CD4-positive, CD25-positive, alpha-beta regulatory T cell (primary cell): ENCODE measurements around the gene ANO3. TPM values are rescaled to one million over a fixed set of nuclear protein-coding genes. Genes with fewer than 3 reads are reported as not detected.

Source experiments
- ATAC-seq, 2 donors: fragments of 150-1000 bp; cut with Tn5 transposase; one replicate each; pipeline ENCODE4 v1.10.0; 2021; ENCODE audit warnings: low read depth in 2 of 2, moderate number of reproducible peaks in 2 of 2, moderate library complexity in 1 of 2
- DNase-seq, 3 donors: peaks; one replicate each; pipeline versions ENCODE4 v3.0.0 to v3.0.0-alpha.2; 2012 to 2022; ENCODE audit warnings: mixed read lengths in 1 of 3
- H3K27ac ChIP-seq: one replicate; pipeline ENCODE4 v1.7.0; 2013; ENCODE audit warnings: mild to moderate bottlenecking, low read length; ENCODE audit not compliant: insufficient read depth, poor library complexity, severe bottlenecking
- H3K27me3 ChIP-seq: one replicate; pipeline ENCODE4 v1.7.0; 2013; ENCODE audit warnings: low read length; ENCODE audit not compliant: control insufficient read depth, insufficient read depth
- H3K36me3 ChIP-seq: one replicate; pipeline ENCODE4 v1.7.0; 2013; ENCODE audit warnings: mild to moderate bottlenecking, low read length, moderate library complexity; ENCODE audit not compliant: control insufficient read depth, insufficient read depth
- H3K4me1 ChIP-seq: 2 replicates; pipeline ENCODE4 v1.7.0; 2013; ENCODE audit warnings: mild to moderate bottlenecking, low read length; ENCODE audit not compliant: insufficient read depth, control insufficient read depth, poor library complexity, severe bottlenecking
- H3K4me3 ChIP-seq: one replicate; pipeline ENCODE4 v1.7.0; 2013; ENCODE audit warnings: low read depth, mild to moderate bottlenecking, low read length, moderate library complexity
- H3K9me3 ChIP-seq, 2 experiments: 1 replicate in 1 of 2; 2 replicates in 1 of 2; pipeline ENCODE4 v1.7.0; 2013; ENCODE audit warnings: low read length in 2 of 2, mild to moderate bottlenecking in 1 of 2, moderate library complexity in 1 of 2; ENCODE audit not compliant: control insufficient read depth in 2 of 2
- H3K27ac Mint-ChIP-seq, 3 donors: one replicate each; pipeline ENCODE4 v1.8.0; 2020 to 2022; ENCODE audit warnings: mild to moderate bottlenecking in 3 of 3, mixed read lengths in 3 of 3, moderate library complexity in 2 of 3
- H3K27me3 Mint-ChIP-seq: one replicate; pipeline ENCODE4 v1.8.0; 2022; ENCODE audit warnings: mild to moderate bottlenecking, mixed read lengths
- H3K36me3 Mint-ChIP-seq: one replicate; pipeline ENCODE4 v1.8.0; 2020; ENCODE audit warnings: mixed read lengths
- H3K4me1 Mint-ChIP-seq, 4 donors: one replicate each; pipeline ENCODE4 v1.8.0; 2020 to 2022; ENCODE audit warnings: mixed read lengths in 4 of 4, mild to moderate bottlenecking in 1 of 4
- H3K4me3 Mint-ChIP-seq, 4 donors: one replicate each; pipeline ENCODE4 v1.8.0; 2020 to 2022; ENCODE audit warnings: mild to moderate bottlenecking in 4 of 4, mixed read lengths in 4 of 4, moderate library complexity in 3 of 4
- H3K9me3 Mint-ChIP-seq, 7 donors: one replicate each; pipeline ENCODE4 v1.8.0; 2020 to 2022; ENCODE audit warnings: mixed read lengths in 7 of 7, mild to moderate bottlenecking in 3 of 7, moderate library complexity in 2 of 7
- polyA plus RNA-seq, 4 donors: library from polyadenylated mRNA; unstranded; fragments of 300-500 nt; fragmentation: Illumina TruSeq; gene quantifications; one replicate each; pipeline ENCODE4 v1.2.3, GENCODE V29; 2021
- total RNA-seq: library from RNA; stranded (reverse); gene quantifications from one replicate; pipeline ENCODE4 v1.2.3, GENCODE V29; 2022

Gene ANO3
- total and polyA plus RNA-seq, 5 donors from 2014 or later: not detected

DNA sequence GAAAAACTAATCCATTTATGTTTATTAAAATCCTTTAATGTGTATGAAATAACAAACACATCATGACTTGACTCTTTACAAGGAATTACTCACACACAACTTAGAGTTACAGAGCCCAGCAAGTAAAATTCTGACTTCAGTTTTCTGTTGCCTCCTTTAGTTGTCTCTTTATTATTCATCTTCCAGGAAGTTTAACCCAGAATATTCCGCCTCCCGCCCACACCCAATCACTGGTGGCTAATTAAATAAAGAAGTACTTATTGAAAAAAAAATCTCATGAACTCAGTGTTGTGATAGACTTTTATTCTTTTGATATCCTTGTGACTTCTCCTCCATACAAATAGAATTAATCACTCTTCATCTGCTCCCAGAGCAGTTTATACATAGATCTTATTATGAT, 178.2 kb downstream of the ANO3 start:
- Histone ChIP-seq H3K36me3 (no peaks in the 10 kb centered on the region), H3K27me3 (no peaks in the 10 kb centered on the region), H3K4me3 (no peak overlapping the region), H3K4me1 (no peaks in the 10 kb centered on the region), H3K27ac (no peak overlapping the region), H3K9me3 (no peaks in the 10 kb centered on the region)
- H3K9me3 Mint-ChIP-seq: peaks cover 0 to 29% (median 9%) of the 10 kb centered on the region in 7 donors
- H3K36me3 Mint-ChIP-seq: no peaks in the 10 kb centered on the region
- no peaks in the 10 kb centered on the region for H3K27me3 Mint-ChIP-seq
- H3K4me1 Mint-ChIP-seq: no peaks in the 10 kb centered on the region
- no peak overlapping the region for H3K27ac Mint-ChIP-seq
- no peak overlapping the region for H3K4me3 Mint-ChIP-seq
- DNase-seq (no peak), ATAC-seq (no peak)

DNA sequence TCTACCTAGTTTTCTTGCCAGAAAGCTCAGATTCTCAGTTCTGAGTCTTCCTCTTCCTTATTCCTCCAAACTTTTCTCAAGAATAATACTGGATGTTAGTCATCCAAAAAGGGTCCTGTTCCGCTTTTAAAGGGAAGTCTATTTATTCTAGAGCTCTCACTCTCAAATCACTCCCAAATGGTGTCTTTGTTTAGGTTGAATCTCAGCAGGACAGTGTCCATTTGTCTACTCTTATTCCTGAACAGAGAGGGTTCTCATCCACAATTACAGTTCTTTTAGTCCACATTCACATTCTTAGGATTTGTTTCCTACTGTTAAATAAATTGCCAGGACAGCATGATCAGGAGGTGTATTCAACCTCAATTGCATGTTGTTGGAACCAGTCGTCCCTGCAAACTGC, 178.8 kb downstream of the ANO3 start:
- no peak overlapping the region for H3K27ac ChIP-seq
- no peaks in the 10 kb centered on the region for H3K27me3 ChIP-seq
- H3K27ac Mint-ChIP-seq: no peak overlapping the region
- H3K4me3 ChIP-seq: no peak overlapping the region
- H3K4me1 ChIP-seq: no peaks in the 10 kb centered on the region
- H3K4me3 Mint-ChIP-seq: no peak overlapping the region
- H3K36me3 ChIP-seq: no peaks in the 10 kb centered on the region
- no peaks in the 10 kb centered on the region for H3K9me3 ChIP-seq
- no peaks in the 10 kb centered on the region for H3K27me3 Mint-ChIP-seq
- H3K36me3 Mint-ChIP-seq: no peaks in the 10 kb centered on the region
- no peak for DNase-seq
- peaks cover 0 to 29% (median 7%) of the 10 kb centered on the region in 7 donors for H3K9me3 Mint-ChIP-seq
- no peaks in the 10 kb centered on the region for H3K4me1 Mint-ChIP-seq
- no peak for ATAC-seq

DNA sequence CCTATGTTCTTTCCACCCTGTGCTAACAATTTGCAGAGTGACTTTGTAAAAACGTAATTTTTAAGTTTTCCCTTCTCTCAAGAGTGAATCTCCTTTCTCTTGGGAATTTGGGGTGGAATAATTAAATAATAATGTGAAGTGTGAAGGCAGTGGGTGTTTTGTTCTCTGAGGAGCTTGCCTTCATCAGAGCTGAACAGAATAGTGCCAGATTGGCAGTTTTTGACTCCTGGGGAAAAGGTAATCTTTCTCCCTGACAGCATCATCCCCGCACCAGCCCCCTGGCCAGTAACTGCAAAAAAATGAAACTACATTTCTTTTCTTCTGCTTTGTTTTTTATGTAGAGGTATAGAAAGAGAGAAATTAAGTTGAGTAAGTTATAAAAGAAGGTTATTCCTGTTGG, 180.3 kb downstream of the ANO3 start:
- no peak for DNase-seq
- Mint-ChIP-seq H3K9me3 (peaks cover 0 to 32% (median 7%) of the 10 kb centered on the region in 7 donors), H3K36me3 (no peaks in the 10 kb centered on the region), H3K4me3 (no peak overlapping the region), H3K27me3 (no peaks in the 10 kb centered on the region), H3K27ac (no peak overlapping the region), H3K4me1 (no peaks in the 10 kb centered on the region)
- H3K36me3 ChIP-seq: no peaks in the 10 kb centered on the region
- H3K27ac ChIP-seq: no peak overlapping the region
- H3K9me3 ChIP-seq: no peaks in the 10 kb centered on the region
- H3K4me1 ChIP-seq: no peaks in the 10 kb centered on the region
- H3K4me3 ChIP-seq: no peak overlapping the region
- H3K27me3 ChIP-seq: no peaks in the 10 kb centered on the region
- ATAC-seq: no peak

DNA sequence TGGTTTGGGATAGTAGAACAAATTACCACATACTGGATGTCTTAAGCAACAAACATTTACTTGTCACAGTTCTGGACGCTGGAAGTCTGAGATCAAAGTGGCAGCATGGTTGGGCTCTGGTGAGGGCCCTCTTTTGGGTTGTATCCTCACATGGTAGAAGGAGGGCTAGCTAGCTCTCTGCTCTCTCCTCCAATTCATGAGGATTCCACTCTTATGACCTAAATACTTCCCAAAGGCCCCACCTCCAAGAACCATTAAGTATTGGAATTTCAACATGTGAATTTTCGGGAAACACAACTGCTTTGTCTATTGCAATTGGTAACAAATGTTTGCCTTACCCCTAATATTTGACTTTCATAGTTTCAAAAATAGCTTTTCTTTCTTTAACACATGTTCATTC, 187.5 kb downstream of the ANO3 start:
- H3K27me3 Mint-ChIP-seq: no peaks in the 10 kb centered on the region
- no peaks in the 10 kb centered on the region for H3K36me3 Mint-ChIP-seq
- ATAC-seq (no peak), DNase-seq (no peak)
- Histone ChIP-seq H3K9me3 (peaks cover 0 to 2% of the 10 kb centered on the region in 2 experiments), H3K27ac (no peak overlapping the region), H3K4me3 (no peak overlapping the region), H3K36me3 (no peaks in the 10 kb centered on the region), H3K4me1 (no peaks in the 10 kb centered on the region), H3K27me3 (no peaks in the 10 kb centered on the region)
- peaks cover 0 to 28% (median 3%) of the 10 kb centered on the region in 7 donors for H3K9me3 Mint-ChIP-seq
- H3K4me1 Mint-ChIP-seq: no peaks in the 10 kb centered on the region
- no peak overlapping the region for H3K4me3 Mint-ChIP-seq
- H3K27ac Mint-ChIP-seq: no peak overlapping the region

DNA sequence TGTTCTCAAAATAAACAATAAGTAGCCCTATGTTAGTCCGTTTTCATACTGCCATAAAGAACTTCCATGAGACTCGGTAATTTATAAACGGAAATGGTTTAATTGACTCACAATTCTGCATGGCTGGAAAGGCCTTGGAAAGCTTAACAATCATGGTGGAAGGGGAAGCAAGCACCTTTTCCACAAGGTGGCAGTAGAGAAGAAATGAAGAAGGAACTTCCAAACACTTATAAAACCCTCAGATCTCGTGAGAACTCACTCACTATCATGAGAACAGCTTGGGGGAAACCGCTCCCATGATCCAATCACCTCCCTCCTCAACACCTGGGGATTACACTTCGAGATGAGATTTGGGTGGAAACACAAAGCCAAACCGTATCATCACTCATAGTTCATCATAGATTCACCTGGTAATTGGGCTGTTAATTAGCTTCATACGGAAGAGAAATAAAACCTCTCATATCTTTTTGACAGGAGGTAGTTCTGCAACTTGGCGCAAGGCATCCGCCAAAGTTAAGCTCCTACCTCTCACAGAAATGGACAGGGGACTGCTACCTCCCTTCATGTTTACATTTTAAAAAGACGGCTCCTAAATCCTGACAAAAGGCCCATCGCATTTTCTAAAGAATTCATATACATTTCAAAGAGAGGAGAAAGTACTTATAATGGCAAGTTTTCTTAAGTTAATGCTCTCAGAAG, 191.1 kb downstream of the ANO3 start:
- DNase-seq (no peak), ATAC-seq (no peak)
- Mint-ChIP-seq H3K27ac (no peak overlapping the region), H3K27me3 (no peaks in the 10 kb centered on the region), H3K4me3 (no peak overlapping the region), H3K4me1 (no peaks in the 10 kb centered on the region), H3K36me3 (no peaks in the 10 kb centered on the region), H3K9me3 (peaks cover 0 to 20% (median 3%) of the 10 kb centered on the region in 7 donors)
- no peaks in the 10 kb centered on the region for H3K36me3 ChIP-seq
- no peaks in the 10 kb centered on the region for H3K27me3 ChIP-seq
- no peak overlapping the region for H3K4me3 ChIP-seq
- H3K9me3 ChIP-seq: peaks cover 0 to 2% of the 10 kb centered on the region in 2 experiments
- no peaks in the 10 kb centered on the region for H3K4me1 ChIP-seq
- no peak overlapping the region for H3K27ac ChIP-seq

DNA sequence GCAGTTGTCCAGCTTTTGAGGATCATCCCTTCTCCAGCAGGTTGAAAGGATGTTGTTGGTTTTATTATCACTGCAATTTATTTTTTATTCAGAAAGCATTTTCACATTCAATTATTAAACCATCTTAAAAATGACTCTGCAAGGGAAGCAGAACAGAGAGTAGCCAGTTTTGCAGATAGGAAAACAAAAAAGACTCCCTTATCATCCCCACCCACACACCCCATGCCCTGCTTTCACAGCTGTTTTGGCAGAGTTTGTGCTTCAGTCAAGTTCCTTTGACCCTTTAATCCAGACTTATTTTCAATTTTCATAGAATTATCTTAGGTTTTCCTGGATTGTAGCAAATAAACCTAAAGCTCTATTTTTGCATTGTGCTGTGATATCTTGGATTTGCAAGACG, 195.8 kb downstream of the ANO3 start:
- Histone ChIP-seq H3K4me3 (no peak overlapping the region), H3K4me1 (no peaks in the 10 kb centered on the region), H3K36me3 (no peaks in the 10 kb centered on the region), H3K27me3 (no peaks in the 10 kb centered on the region), H3K27ac (no peak overlapping the region), H3K9me3 (no peaks in the 10 kb centered on the region)
- Mint-ChIP-seq H3K9me3 (peaks cover 0 to 15% (median 0%) of the 10 kb centered on the region in 7 donors), H3K4me3 (no peak overlapping the region), H3K27me3 (no peaks in the 10 kb centered on the region), H3K36me3 (no peaks in the 10 kb centered on the region), H3K27ac (no peak overlapping the region), H3K4me1 (no peaks in the 10 kb centered on the region)
- DNase-seq (no peak), ATAC-seq (no peak)

DNA sequence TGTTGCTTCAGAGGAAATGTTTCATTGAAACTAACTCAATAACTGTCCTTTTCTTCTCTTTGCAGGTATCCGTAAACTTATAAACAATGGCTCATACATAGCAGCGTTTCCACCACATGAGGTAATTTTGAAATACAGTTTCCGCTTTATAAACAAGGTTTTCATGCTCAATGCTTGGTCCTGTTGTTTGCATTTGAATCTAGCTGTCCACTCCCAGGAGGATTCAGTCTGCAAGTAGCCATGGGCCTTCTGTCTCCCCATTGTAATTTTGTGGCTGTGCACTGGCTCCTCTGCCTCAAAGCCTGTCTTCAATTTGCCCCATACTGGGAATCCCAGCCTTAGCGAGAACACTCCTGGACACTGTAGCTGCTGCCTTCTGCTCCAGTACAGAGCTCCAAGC, 205.4 kb downstream of the ANO3 start:
- no peaks in the 10 kb centered on the region for H3K36me3 Mint-ChIP-seq

DNA sequence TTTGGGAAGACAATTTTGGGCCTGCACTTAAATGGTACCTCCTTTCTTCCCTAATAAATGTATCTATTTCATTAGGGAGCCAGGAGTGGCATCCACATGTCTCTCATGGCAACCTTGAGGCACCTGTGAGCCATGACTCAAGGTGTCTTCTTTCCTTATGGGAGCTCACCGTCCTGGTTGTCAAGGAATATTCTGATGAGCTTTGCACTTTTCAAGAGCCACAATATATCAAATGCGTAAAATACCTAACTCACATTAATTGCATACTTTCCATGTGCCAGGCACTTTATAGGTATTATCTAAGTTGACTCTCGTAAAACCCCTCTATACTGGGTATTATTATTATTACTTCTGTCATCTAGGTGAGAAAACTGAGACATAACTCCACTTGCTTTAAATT, 207.6 kb downstream of the ANO3 start:
- Mint-ChIP-seq H3K36me3 (no peaks in the 10 kb centered on the region), H3K4me3 (no peak overlapping the region), H3K27ac (no peak overlapping the region), H3K4me1 (no peaks in the 10 kb centered on the region), H3K27me3 (no peaks in the 10 kb centered on the region), H3K9me3 (peaks cover 0 to 22% (median 6%) of the 10 kb centered on the region in 7 donors)
- no peaks in the 10 kb centered on the region for H3K27me3 ChIP-seq
- H3K4me1 ChIP-seq: no peaks in the 10 kb centered on the region
- DNase-seq (no peak), ATAC-seq (no peak)
- H3K9me3 ChIP-seq: peaks cover 0 to 4% of the 10 kb centered on the region in 2 experiments
- H3K4me3 ChIP-seq: no peak overlapping the region
- no peak overlapping the region for H3K27ac ChIP-seq
- H3K36me3 ChIP-seq: no peaks in the 10 kb centered on the region

More for the DNA sequence above, 205.4 kb downstream of the ANO3 start:
- Mint-ChIP-seq H3K4me3 (no peak overlapping the region), H3K27me3 (no peaks in the 10 kb centered on the region), H3K9me3 (peaks cover 0 to 21% (median 4%) of the 10 kb centered on the region in 7 donors), H3K27ac (no peak overlapping the region), H3K4me1 (no peaks in the 10 kb centered on the region)
- Histone ChIP-seq H3K4me1 (no peaks in the 10 kb centered on the region), H3K27ac (no peak overlapping the region), H3K36me3 (no peaks in the 10 kb centered on the region), H3K27me3 (no peaks in the 10 kb centered on the region), H3K9me3 (peaks cover 0 to 4% of the 10 kb centered on the region in 2 experiments), H3K4me3 (no peak overlapping the region)
- no peak for ATAC-seq
- no peak for DNase-seq
